H9 (cell line): ENCODE data around the gene LRMDA. TPM values are rescaled to one million over a fixed set of nuclear protein-coding genes. Genes with fewer than 3 reads are reported as not detected.

ENCODE experiments used
- DNase-seq: peaks from one replicate; pipeline ENCODE4 v3.0.0-alpha.2; 2017
- H2AFZ ChIP-seq: one replicate; pipeline ENCODE4 v1.6.1; 2013; ENCODE audit warnings: mild to moderate bottlenecking, low read length, control low read depth, moderate library complexity
- H2AK5ac ChIP-seq: 2 replicates; pipeline ENCODE4 v1.6.1; 2013; ENCODE audit warnings: low read length, control low read depth, mixed read lengths; ENCODE audit not compliant: insufficient read length
- H2BK120ac ChIP-seq: one replicate; pipeline ENCODE4 v1.6.1; 2013; ENCODE audit warnings: low read depth, mild to moderate bottlenecking, low read length, control low read depth, inconsistent platforms; ENCODE audit not compliant: poor library complexity, severe bottlenecking
- H2BK12ac ChIP-seq: 2 replicates; pipeline ENCODE4 v1.6.1; 2013; ENCODE audit warnings: low read length, control low read depth, mixed read lengths, low read depth; ENCODE audit not compliant: insufficient read length
- H2BK15ac ChIP-seq: 2 replicates; pipeline ENCODE4 v1.6.1; 2013; ENCODE audit warnings: low read depth, low read length, control low read depth
- H2BK20ac ChIP-seq: one replicate; pipeline ENCODE4 v1.6.1; 2013; ENCODE audit warnings: low read depth, mild to moderate bottlenecking, low read length, control low read depth, inconsistent platforms; ENCODE audit not compliant: poor library complexity, severe bottlenecking
- H2BK5ac ChIP-seq: 2 replicates; pipeline ENCODE4 v1.6.1; 2013; ENCODE audit warnings: low read length, control low read depth, mixed read lengths; ENCODE audit not compliant: insufficient read length
- H3K14ac ChIP-seq: 2 replicates; pipeline ENCODE4 v1.6.1; 2013; ENCODE audit warnings: low read length, control low read depth; ENCODE audit not compliant: insufficient read depth
- H3K18ac ChIP-seq: 2 replicates; pipeline ENCODE4 v1.6.1; 2013; ENCODE audit warnings: low read depth, mild to moderate bottlenecking, mixed read lengths, low read length, control low read depth; ENCODE audit not compliant: insufficient read length
- H3K23ac ChIP-seq: 2 replicates; pipeline ENCODE4 v1.6.1; 2013; ENCODE audit warnings: low read length, control low read depth, mixed read lengths, low read depth; ENCODE audit not compliant: insufficient read length
- H3K23me2 ChIP-seq: 2 replicates; pipeline ENCODE4 v1.6.1; 2013; ENCODE audit warnings: low read depth, mild to moderate bottlenecking, mixed read lengths, low read length, control low read depth; ENCODE audit not compliant: insufficient read length, poor library complexity, severe bottlenecking
- H3K27ac ChIP-seq: 2 replicates; pipeline ENCODE4 v1.5.1; 2013; ENCODE audit warnings: low read length, control low read depth, mixed read lengths, low read depth; ENCODE audit not compliant: insufficient read length
- H3K27me3 ChIP-seq: 2 replicates; pipeline ENCODE4 v1.6.1; 2013; ENCODE audit warnings: low read length, control low read depth, inconsistent platforms; ENCODE audit not compliant: insufficient read depth
- H3K4ac ChIP-seq: 2 replicates; pipeline ENCODE4 v1.6.1; 2013; ENCODE audit warnings: low read depth, mild to moderate bottlenecking, control low read depth, inconsistent platforms, low read length, moderate library complexity
- H3K4me1 ChIP-seq: 2 replicates; pipeline ENCODE4 v1.6.1; 2013; ENCODE audit warnings: low read length, control low read depth, inconsistent platforms; ENCODE audit not compliant: insufficient read depth
- H3K4me2 ChIP-seq: 2 replicates; pipeline ENCODE4 v1.6.1; 2013; ENCODE audit warnings: low read length, control low read depth, mixed read lengths; ENCODE audit not compliant: insufficient read length, insufficient read depth
- H3K56ac ChIP-seq: 2 replicates; pipeline ENCODE4 v1.6.1; 2013; ENCODE audit warnings: low read depth, mild to moderate bottlenecking, mixed read lengths, low read length, control low read depth; ENCODE audit not compliant: insufficient read length
- H3K79me1 ChIP-seq: 2 replicates; pipeline ENCODE4 v1.6.1; 2013; ENCODE audit warnings: low read depth, mild to moderate bottlenecking, moderate library complexity, low read length, control low read depth, inconsistent platforms; ENCODE audit not compliant: insufficient read depth, poor library complexity, severe bottlenecking
- H3K79me2 ChIP-seq: 2 replicates; pipeline ENCODE4 v1.6.1; 2013; ENCODE audit warnings: low read length, control low read depth, inconsistent platforms; ENCODE audit not compliant: insufficient read depth
- H3K9ac ChIP-seq: 2 replicates; pipeline ENCODE4 v1.6.1; 2013; ENCODE audit warnings: low read length, control low read depth, mixed read lengths; ENCODE audit not compliant: insufficient read length; ENCODE audit errors: extremely low read depth
- H3K9me3 ChIP-seq: one replicate; pipeline ENCODE4 v1.6.1; 2013; ENCODE audit warnings: low read depth, low read length, inconsistent platforms; ENCODE audit not compliant: control insufficient read depth
- H3T11ph ChIP-seq: one replicate; pipeline ENCODE4 v1.6.1; 2013; ENCODE audit warnings: mild to moderate bottlenecking, low read length, control low read depth, inconsistent platforms
- H4K20me1 ChIP-seq: one replicate; pipeline ENCODE4 v1.6.1; 2013; ENCODE audit not compliant: control insufficient read depth, insufficient read length, insufficient read depth
- H4K5ac ChIP-seq: 2 replicates; pipeline ENCODE4 v1.6.1; 2013; ENCODE audit warnings: low read depth, mild to moderate bottlenecking, mixed read lengths, low read length, control low read depth; ENCODE audit not compliant: insufficient read length
- H4K8ac ChIP-seq: replicated peaks from 2 replicates; pipeline ENCODE4 v1.6.1; 2013; ENCODE audit warnings: low read length, control low read depth, mixed read lengths, low read depth; ENCODE audit not compliant: insufficient read length
- H4K91ac ChIP-seq: 2 replicates; pipeline ENCODE4 v1.6.1; 2013; ENCODE audit warnings: low read depth, mild to moderate bottlenecking, moderate library complexity, mixed read lengths, low read length, control low read depth; ENCODE audit not compliant: insufficient read length
- H3K27ac Mint-ChIP-seq, 3 experiments: 2 replicates in 2 of 3; 3 replicates in 1 of 3; pipeline ENCODE4 v1.8.0; 2020 to 2021; ENCODE audit warnings: mixed read lengths in 3 of 3, mild to moderate bottlenecking in 1 of 3, moderate library complexity in 1 of 3
- H3K27me3 Mint-ChIP-seq: 2 replicates; pipeline ENCODE4 v1.8.0; 2021; ENCODE audit warnings: low read depth, mild to moderate bottlenecking, moderate library complexity, mixed read lengths
- H3K36me3 Mint-ChIP-seq, 3 experiments: 2 replicates in 2 of 3; 3 replicates in 1 of 3; pipeline ENCODE4 v1.8.0; 2020 to 2021; ENCODE audit warnings: low read depth in 3 of 3, mixed read lengths in 3 of 3; ENCODE audit not compliant: insufficient read depth in 1 of 3
- H3K4me1 Mint-ChIP-seq, 2 experiments: 2 replicates each; pipeline ENCODE4 v1.8.0; 2020; ENCODE audit warnings: mixed read lengths in 2 of 2
- H3K4me3 Mint-ChIP-seq, 2 experiments: 2 replicates in 1 of 2; 3 replicates in 1 of 2; pipeline ENCODE4 v1.8.0; 2020 to 2021; ENCODE audit warnings: mild to moderate bottlenecking in 2 of 2, mixed read lengths in 2 of 2, moderate library complexity in 1 of 2
- H3K9me3 Mint-ChIP-seq, 2 experiments: 2 replicates in 1 of 2; 3 replicates in 1 of 2; pipeline ENCODE4 v1.8.0; 2020; ENCODE audit warnings: mild to moderate bottlenecking in 2 of 2, mixed read lengths in 2 of 2, moderate library complexity in 1 of 2
- CTCF ChIP-seq: fragments of 200-600 bp; sonication (generic); conservative IDR thresholded peaks from 3 replicates; pipeline ENCODE4 v1.8.0; 2021; ENCODE audit warnings: antibody characterized with exemption, mild to moderate bottlenecking
- WGBS: extraction: QIAGEN DNeasy Blood & Tissue Kit; methylation state at CpG from one replicate; pipeline ENCODE4 v1.1.7; 2013; ENCODE audit warnings: missing lambda C conversion rate, low lambda C conversion rate, mixed read lengths; ENCODE audit not compliant: insufficient read length; ENCODE audit errors: extremely low coverage; 5-methylcytosine and 5-hydroxymethylcytosine counted together
- total RNA-seq: library from RNA; stranded (reverse); gene quantifications from 2 replicates; pipeline ENCODE4 v1.2.1, GENCODE V29; 2021

Gene LRMDA
- total RNA-seq, 1 experiment from 2014 or later = 1.8 TPM

- Histone ChIP-seq H2BK12ac (no peak overlapping the region), H2BK15ac (no peak overlapping the region), H3K4me1 (no peaks in the 10 kb centered on the region), H2AK5ac (no peak overlapping the region), H3K27me3 (no peaks in the 10 kb centered on the region), H3K14ac (no peak overlapping the region), H2BK20ac (no peak overlapping the region), H3K9ac (no peak overlapping the region), H2BK5ac (no peak overlapping the region), H3K23me2 (no peaks in the 10 kb centered on the region), H3K27ac (no peak overlapping the region), H4K5ac (no peak overlapping the region), H3K79me2 (no peaks in the 10 kb centered on the region), H3K23ac (no peak overlapping the region), H4K8ac (no peak overlapping the region), H3K4me2 (no peak overlapping the region), H3K56ac (no peak overlapping the region), H4K91ac (no peak overlapping the region), H4K20me1 (no peaks in the 10 kb centered on the region), H3K79me1 (no peaks in the 10 kb centered on the region), H3T11ph (no peak overlapping the region), H2BK120ac (no peak overlapping the region), H3K4ac (no peak overlapping the region), H3K9me3 (no peaks in the 10 kb centered on the region), H2AFZ (no peak overlapping the region), H3K18ac (no peak overlapping the region)
- no CpG with 5 or more reads among the region's 5 CpGs for WGBS
- H3K27me3 Mint-ChIP-seq = no peaks in the 10 kb centered on the region
- DNase-seq = no peak
- no peaks in the 10 kb centered on the region; a peak in 1 of 5 replicates for H3K9me3 Mint-ChIP-seq
- no peak overlapping the region for H3K27ac Mint-ChIP-seq
- H3K4me3 Mint-ChIP-seq = no peak overlapping the region
- H3K4me1 Mint-ChIP-seq = peaks cover 29 to 33% of the 10 kb centered on the region in 2 experiments
- TF ChIP-seq CTCF = no peak
- no peaks in the 10 kb centered on the region for H3K36me3 Mint-ChIP-seq
Measured at GRCh38 chr10:75544993-75545706, 113.7 kb downstream of the LRMDA start.
